ENCODE measurements around the gene ZIC4. TPM values are rescaled to one million over a fixed set of nuclear protein-coding genes. Genes with fewer than 3 reads are reported as not detected.

ZIC4 gene
- 0.65 and 0.91 TPM in 2 replicates for total RNA-seq

GRCh38 chr3:147406028-147406931 is at the start of gene ZIC4:
Gene ZIC4, minus strand, starts transcription at chr3:147406543. Its CDS starts 3,746 bp downstream, at chr3:147402797.

GRCh38 chr3:147409143-147410115 is 3.1 kb upstream of the ZIC4 start, which contains the start of gene ZIC1:
Gene ZIC1, plus strand, starts transcription at chr3:147409365. Its CDS starts 748 bp downstream, at chr3:147410113.

Other genes with a start within 250 kb of the ZIC4 start
- 0.61 and 0.97 TPM in 2 replicates for gene ZIC1, start 2.8 kb upstream of the ZIC4 start, total RNA-seq